HEK293 (cell line): ENCODE measurements around the gene EFNA2.

ENCODE experiments used
- HOXA7 ChIP-seq: sonication (generic); formaldehyde crosslinking; IDR thresholded peaks from 2 replicates; pipeline ENCODE4 v1.8.1; 2022; ENCODE audit warnings: missing genetic modification reagents, borderline replicate concordance
- MZF1 ChIP-seq: fragments of 450-650 bp; formaldehyde crosslinking; IDR thresholded peaks from 2 replicates; pipeline ENCODE4 v1.5.1; 2017; ENCODE audit warnings: missing biosample characterization, missing genetic modification characterization, borderline replicate concordance
- PATZ1 ChIP-seq: fragments of 450-650 bp; formaldehyde crosslinking; IDR thresholded peaks from 2 replicates; pipeline ENCODE4 v1.5.1; 2016; ENCODE audit warnings: missing biosample characterization, missing genetic modification characterization
- RBAK ChIP-seq: fragments of 450-650 bp; formaldehyde crosslinking; IDR thresholded peaks from 2 replicates; pipeline ENCODE4 v1.5.1; 2016; ENCODE audit warnings: missing biosample characterization, missing genetic modification characterization
- REPIN1 ChIP-seq: fragments of 450-650 bp; formaldehyde crosslinking; IDR thresholded peaks from 2 replicates; pipeline ENCODE4 v1.5.1; 2017; ENCODE audit warnings: missing biosample characterization, missing genetic modification characterization, low read depth
- SALL2 ChIP-seq: fragments of 450-650 bp; formaldehyde crosslinking; IDR thresholded peaks from 2 replicates; pipeline ENCODE4 v1.5.0; 2017; ENCODE audit warnings: missing biosample characterization, mild to moderate bottlenecking, missing genetic modification characterization, borderline replicate concordance
- SCRT2 ChIP-seq: fragments of 450-650 bp; formaldehyde crosslinking; IDR thresholded peaks from 2 replicates; pipeline ENCODE4 v1.5.1; 2016; ENCODE audit warnings: missing biosample characterization, missing genetic modification characterization
- ZBTB17 ChIP-seq: fragments of 450-650 bp; formaldehyde crosslinking; IDR thresholded peaks from 2 replicates; pipeline ENCODE4 v1.5.1; 2016; ENCODE audit warnings: missing biosample characterization, missing genetic modification characterization
- ZBTB26 ChIP-seq: fragments of 450-650 bp; formaldehyde crosslinking; optimal IDR thresholded peaks from 2 replicates; pipeline ENCODE3; 2016; ENCODE audit warnings: missing biosample characterization, mild to moderate bottlenecking, missing genetic modification characterization
- ZBTB49 ChIP-seq: fragments of 450-650 bp; formaldehyde crosslinking; IDR thresholded peaks from 2 replicates; pipeline ENCODE4 v1.5.1; 2016; ENCODE audit warnings: missing biosample characterization, missing genetic modification characterization, low read depth
- ZNF10 ChIP-seq: fragments of 450-650 bp; formaldehyde crosslinking; IDR thresholded peaks from 2 replicates; pipeline ENCODE4 v1.5.1; 2017; ENCODE audit warnings: missing biosample characterization, missing genetic modification characterization
- ZNF138 ChIP-seq: fragments of 450-650 bp; formaldehyde crosslinking; IDR thresholded peaks from 2 replicates; pipeline ENCODE4 v1.5.1; 2016; ENCODE audit warnings: missing biosample characterization, missing genetic modification characterization, borderline replicate concordance
- ZNF2 ChIP-seq: fragments of 450-650 bp; formaldehyde crosslinking; IDR thresholded peaks from 2 replicates; pipeline ENCODE4 v1.5.1; 2016; ENCODE audit warnings: missing biosample characterization, missing genetic modification characterization
- ZNF274 ChIP-seq, 2 experiments: fragments of 200-500 bp in 1 of 2; fragments of 450-650 bp in 1 of 2; sonication (Bioruptor generic) in 1 of 2; formaldehyde crosslinking in 1 of 2; IDR thresholded peaks; 2 replicates each; pipeline versions ENCODE4 v1.5.1 to v1.6.1; 2014 to 2016; ENCODE audit warnings: borderline replicate concordance in 1 of 2, inconsistent platforms in 1 of 2, low read length in 1 of 2, missing biosample characterization in 1 of 2, missing genetic modification characterization in 1 of 2
- ZNF280C ChIP-seq: fragments of 450-650 bp; formaldehyde crosslinking; IDR thresholded peaks from 2 replicates; pipeline ENCODE4 v1.5.1; 2016; ENCODE audit warnings: missing biosample characterization, missing genetic modification characterization
- ZNF335 ChIP-seq: fragments of 450-650 bp; formaldehyde crosslinking; conservative IDR thresholded peaks from 2 replicates; pipeline ENCODE4 v1.5.1; 2016; ENCODE audit warnings: missing biosample characterization, missing genetic modification characterization
- ZNF350 ChIP-seq: fragments of 450-650 bp; formaldehyde crosslinking; IDR thresholded peaks from 2 replicates; pipeline ENCODE4 v1.5.0; 2017; ENCODE audit warnings: missing biosample characterization, mild to moderate bottlenecking, missing genetic modification characterization
- ZNF354C ChIP-seq: fragments of 450-650 bp; formaldehyde crosslinking; IDR thresholded peaks from 2 replicates; pipeline ENCODE4 v1.5.1; 2016; ENCODE audit warnings: missing biosample characterization, missing genetic modification characterization, low read depth, borderline replicate concordance
- ZNF48 ChIP-seq: fragments of 450-650 bp; formaldehyde crosslinking; IDR thresholded peaks from 2 replicates; pipeline ENCODE4 v1.5.1; 2016; ENCODE audit warnings: missing biosample characterization, missing genetic modification characterization
- ZNF510 ChIP-seq: fragments of 450-650 bp; formaldehyde crosslinking; IDR thresholded peaks from 2 replicates; pipeline ENCODE4 v1.5.1; 2018; ENCODE audit warnings: mild to moderate bottlenecking, missing genetic modification characterization, missing biosample characterization; ENCODE audit not compliant: insufficient replicate concordance
- ZNF521 ChIP-seq: fragments of 450-650 bp; formaldehyde crosslinking; IDR thresholded peaks from 2 replicates; pipeline ENCODE4 v1.5.1; 2017; ENCODE audit warnings: missing biosample characterization, mild to moderate bottlenecking, missing genetic modification characterization
- ZNF560 ChIP-seq: fragments of 450-650 bp; formaldehyde crosslinking; IDR thresholded peaks from 2 replicates; pipeline ENCODE4 v1.5.1; 2017; ENCODE audit warnings: missing biosample characterization, missing genetic modification characterization, borderline replicate concordance
- ZNF626 ChIP-seq: fragments of 450-650 bp; sonication (Bioruptor Pico); formaldehyde crosslinking; IDR thresholded peaks from 2 replicates; pipeline ENCODE4 v1.5.1; 2018; ENCODE audit warnings: missing biosample characterization, missing genetic modification characterization, inconsistent platforms
- ZNF747 ChIP-seq: fragments of 450-650 bp; formaldehyde crosslinking; IDR thresholded peaks from 2 replicates; pipeline ENCODE4 v1.5.1; 2016; ENCODE audit warnings: missing biosample characterization, missing genetic modification characterization
- ZSCAN30 ChIP-seq: fragments of 450-650 bp; IDR thresholded peaks from 2 replicates; pipeline ENCODE4 v1.5.1; 2018; ENCODE audit warnings: missing biosample characterization, mild to moderate bottlenecking, missing genetic modification characterization, moderate library complexity
- TF ChIP-seq, protein P1 (sequence below): fragments of 450-650 bp; formaldehyde crosslinking; IDR thresholded peaks from 2 replicates; pipeline ENCODE4 v1.5.0; 2017; ENCODE audit warnings: missing biosample characterization, missing genetic modification characterization, borderline replicate concordance
- TF ChIP-seq, protein P2 (sequence below): fragments of 450-650 bp; formaldehyde crosslinking; IDR thresholded peaks from 2 replicates; pipeline ENCODE4 v1.5.1; 2016; ENCODE audit warnings: missing biosample characterization, missing genetic modification characterization

Gene EFNA2

GRCh38 chr19:1275260-1275975 is 10.3 kb upstream of the EFNA2 start, which contains the start of gene FAM174C (continued):
- TF ChIP-seq ZBTB26 (tag by site-specific recombination): peak; percentile 80
- no peak; the same call in 1 of the 2 replicates for TF ChIP-seq ZBTB17 (tag by site-specific recombination)
- no peak for TF ChIP-seq ZNF48 (tag by site-specific recombination)
- TF ChIP-seq ZNF510 (tag by site-specific recombination): no peak
- no peak for TF ChIP-seq ZNF335 (tag by site-specific recombination)
- no peak for TF ChIP-seq ZNF747 (tag by site-specific recombination)
- no peak for TF ChIP-seq ZNF350
- no peak for TF ChIP-seq ZNF521 (tag by site-specific recombination)
- TF ChIP-seq REPIN1 (tag by site-specific recombination): no peak
- TF ChIP-seq HOXA7 (CRISPR knock-in tag): no peak
- TF ChIP-seq MZF1 (tag by site-specific recombination): no peak; the same call in 1 of the 2 replicates
- TF ChIP-seq, protein P1, sequence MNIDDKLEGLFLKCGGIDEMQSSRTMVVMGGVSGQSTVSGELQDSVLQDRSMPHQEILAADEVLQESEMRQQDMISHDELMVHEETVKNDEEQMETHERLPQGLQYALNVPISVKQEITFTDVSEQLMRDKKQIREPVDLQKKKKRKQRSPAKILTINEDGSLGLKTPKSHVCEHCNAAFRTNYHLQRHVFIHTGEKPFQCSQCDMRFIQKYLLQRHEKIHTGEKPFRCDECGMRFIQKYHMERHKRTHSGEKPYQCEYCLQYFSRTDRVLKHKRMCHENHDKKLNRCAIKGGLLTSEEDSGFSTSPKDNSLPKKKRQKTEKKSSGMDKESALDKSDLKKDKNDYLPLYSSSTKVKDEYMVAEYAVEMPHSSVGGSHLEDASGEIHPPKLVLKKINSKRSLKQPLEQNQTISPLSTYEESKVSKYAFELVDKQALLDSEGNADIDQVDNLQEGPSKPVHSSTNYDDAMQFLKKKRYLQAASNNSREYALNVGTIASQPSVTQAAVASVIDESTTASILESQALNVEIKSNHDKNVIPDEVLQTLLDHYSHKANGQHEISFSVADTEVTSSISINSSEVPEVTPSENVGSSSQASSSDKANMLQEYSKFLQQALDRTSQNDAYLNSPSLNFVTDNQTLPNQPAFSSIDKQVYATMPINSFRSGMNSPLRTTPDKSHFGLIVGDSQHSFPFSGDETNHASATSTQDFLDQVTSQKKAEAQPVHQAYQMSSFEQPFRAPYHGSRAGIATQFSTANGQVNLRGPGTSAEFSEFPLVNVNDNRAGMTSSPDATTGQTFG: no peak
- TF ChIP-seq PATZ1 (tag by site-specific recombination): no peak
- no peak for TF ChIP-seq ZNF626 (tag by site-specific recombination)
- TF ChIP-seq ZNF10 (tag by site-specific recombination): no peak
- peak; percentile 67; the same call in 1 of the 2 replicates for TF ChIP-seq SCRT2 (tag by site-specific recombination)
- no peak for TF ChIP-seq RBAK (tag by site-specific recombination)
- no peak for TF ChIP-seq ZNF280C (tag by site-specific recombination)
- no peak for TF ChIP-seq ZNF354C (tag by site-specific recombination)
- TF ChIP-seq ZBTB49: no peak
- TF ChIP-seq ZNF138 (tag by site-specific recombination): no peak
- peak; percentile 35 for TF ChIP-seq ZSCAN30 (tag by site-specific recombination)
- TF ChIP-seq ZNF274 (IDR thresholded peaks at IDR 0.05; ENCODE audit: low read length): no peak
- TF ChIP-seq ZNF274 (tag by site-specific recombination; IDR thresholded peaks at IDR 0.05; ENCODE audit: borderline replicate concordance): no peak
- TF ChIP-seq, protein P2, sequence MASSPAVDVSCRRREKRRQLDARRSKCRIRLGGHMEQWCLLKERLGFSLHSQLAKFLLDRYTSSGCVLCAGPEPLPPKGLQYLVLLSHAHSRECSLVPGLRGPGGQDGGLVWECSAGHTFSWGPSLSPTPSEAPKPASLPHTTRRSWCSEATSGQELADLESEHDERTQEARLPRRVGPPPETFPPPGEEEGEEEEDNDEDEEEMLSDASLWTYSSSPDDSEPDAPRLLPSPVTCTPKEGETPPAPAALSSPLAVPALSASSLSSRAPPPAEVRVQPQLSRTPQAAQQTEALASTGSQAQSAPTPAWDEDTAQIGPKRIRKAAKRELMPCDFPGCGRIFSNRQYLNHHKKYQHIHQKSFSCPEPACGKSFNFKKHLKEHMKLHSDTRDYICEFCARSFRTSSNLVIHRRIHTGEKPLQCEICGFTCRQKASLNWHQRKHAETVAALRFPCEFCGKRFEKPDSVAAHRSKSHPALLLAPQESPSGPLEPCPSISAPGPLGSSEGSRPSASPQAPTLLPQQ (tag by site-specific recombination): no peak; the same call in 1 of the 2 replicates
- no peak for TF ChIP-seq ZNF560 (tag by site-specific recombination)
- 0 out of 2 replicates have a peak, but pooled peaks have one; percentile 68 for TF ChIP-seq ZNF2 (tag by site-specific recombination)
- TF ChIP-seq SALL2 (tag by site-specific recombination): no peak
